ENCODE measurements around the gene NUDT13. TPM values are rescaled to one million over a fixed set of nuclear protein-coding genes. Genes with fewer than 3 reads are reported as not detected.
"Not testable (repeated sequence)": the region's sequence is repeated elsewhere in the genome, so short reads cannot be mapped to it uniquely, and the experiment has no call there.

The NUDT13 gene
- total RNA-seq, 4 donors from 2014 or later = 1.1 to 4.6 (median 3.9) TPM

DNA sequence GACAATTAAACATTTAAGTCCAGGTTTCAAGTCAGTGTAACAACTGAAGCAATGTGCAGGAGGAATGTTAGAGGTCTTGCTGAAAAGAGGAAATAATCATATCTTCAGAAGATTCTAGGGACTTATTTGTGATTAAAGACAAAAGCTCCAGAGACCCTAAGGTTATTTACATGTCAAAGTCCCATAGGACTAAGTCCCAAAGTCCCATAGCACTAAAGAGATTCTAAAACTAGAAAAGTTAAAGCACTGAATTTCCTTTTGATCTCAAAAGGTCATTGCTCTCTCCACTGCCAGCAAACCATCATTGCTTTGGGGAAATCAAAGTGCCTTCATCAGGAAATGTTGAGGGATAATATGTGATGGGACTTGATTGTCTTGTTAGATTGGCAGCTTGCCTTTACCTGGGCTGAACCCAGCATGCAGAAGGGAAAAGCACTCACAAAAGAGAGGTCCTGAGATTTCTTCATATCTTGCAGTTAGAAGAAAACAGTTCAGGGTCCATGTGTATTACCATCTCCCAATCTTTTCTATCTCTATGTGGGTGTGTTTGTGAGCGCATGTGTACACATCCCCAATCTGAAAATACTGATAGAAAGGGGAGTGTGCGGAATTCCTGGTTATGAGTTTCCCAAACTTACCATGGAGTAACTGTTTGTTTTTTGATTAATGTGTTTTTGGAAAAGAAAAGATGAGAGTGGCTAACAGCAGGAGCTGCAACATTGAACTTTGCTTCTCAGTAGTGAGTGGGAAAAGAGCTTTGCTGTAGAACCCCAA is 21.8 kb downstream of the NUDT13 start:
- no peak overlapping the region for H3K27ac ChIP-seq
- no peaks in the 10 kb centered on the region for H3K4me1 ChIP-seq
- 94 to 100% methylated on average over 2 of the region's 2 CpGs for WGBS, 2 donors (ENCODE audit: low coverage in 1 of 2)
- TF ChIP-seq POLR2A (IDR thresholded peaks at IDR 0.05) (no peak), EP300 (IDR thresholded peaks at IDR 0.05) (no peak), POLR2AphosphoS5 (IDR thresholded peaks at IDR 0.05) (no peak)
- TF ChIP-seq, protein P1, sequence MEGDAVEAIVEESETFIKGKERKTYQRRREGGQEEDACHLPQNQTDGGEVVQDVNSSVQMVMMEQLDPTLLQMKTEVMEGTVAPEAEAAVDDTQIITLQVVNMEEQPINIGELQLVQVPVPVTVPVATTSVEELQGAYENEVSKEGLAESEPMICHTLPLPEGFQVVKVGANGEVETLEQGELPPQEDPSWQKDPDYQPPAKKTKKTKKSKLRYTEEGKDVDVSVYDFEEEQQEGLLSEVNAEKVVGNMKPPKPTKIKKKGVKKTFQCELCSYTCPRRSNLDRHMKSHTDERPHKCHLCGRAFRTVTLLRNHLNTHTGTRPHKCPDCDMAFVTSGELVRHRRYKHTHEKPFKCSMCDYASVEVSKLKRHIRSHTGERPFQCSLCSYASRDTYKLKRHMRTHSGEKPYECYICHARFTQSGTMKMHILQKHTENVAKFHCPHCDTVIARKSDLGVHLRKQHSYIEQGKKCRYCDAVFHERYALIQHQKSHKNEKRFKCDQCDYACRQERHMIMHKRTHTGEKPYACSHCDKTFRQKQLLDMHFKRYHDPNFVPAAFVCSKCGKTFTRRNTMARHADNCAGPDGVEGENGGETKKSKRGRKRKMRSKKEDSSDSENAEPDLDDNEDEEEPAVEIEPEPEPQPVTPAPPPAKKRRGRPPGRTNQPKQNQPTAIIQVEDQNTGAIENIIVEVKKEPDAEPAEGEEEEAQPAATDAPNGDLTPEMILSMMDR (IDR thresholded peaks at IDR 0.05) = no peak
- no peaks in the 10 kb centered on the region for H3K27me3 ChIP-seq
- no peak for ATAC-seq
- H3K9me3 ChIP-seq = no peaks in the 10 kb centered on the region
- H3K4me3 ChIP-seq = no peak overlapping the region
- peaks cover 9 to 97% of the 10 kb centered on the region in 2 donors for H3K36me3 ChIP-seq

DNA sequence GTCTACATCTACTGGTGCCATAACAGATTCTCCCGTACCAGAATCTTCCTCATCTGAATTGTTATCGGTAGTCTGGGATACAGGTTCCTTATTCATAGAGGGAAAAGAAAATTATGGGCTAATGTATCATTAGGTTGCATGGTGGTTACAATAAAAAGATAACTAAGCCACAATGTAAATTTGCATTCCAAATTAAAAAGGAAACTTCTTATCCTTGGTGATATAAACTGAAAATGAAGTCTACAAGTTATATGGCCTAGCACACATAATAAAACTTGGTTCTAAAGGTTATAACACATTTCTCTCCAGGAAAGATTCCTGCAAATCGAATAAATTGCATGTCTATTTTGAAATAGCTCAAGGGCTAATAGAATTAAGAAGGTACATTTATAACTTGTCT is 24.5 kb downstream of the NUDT13 start:
- ATAC-seq = no peak
- H3K36me3 ChIP-seq = peaks cover 17 to 98% of the 10 kb centered on the region in 2 donors

DNA sequence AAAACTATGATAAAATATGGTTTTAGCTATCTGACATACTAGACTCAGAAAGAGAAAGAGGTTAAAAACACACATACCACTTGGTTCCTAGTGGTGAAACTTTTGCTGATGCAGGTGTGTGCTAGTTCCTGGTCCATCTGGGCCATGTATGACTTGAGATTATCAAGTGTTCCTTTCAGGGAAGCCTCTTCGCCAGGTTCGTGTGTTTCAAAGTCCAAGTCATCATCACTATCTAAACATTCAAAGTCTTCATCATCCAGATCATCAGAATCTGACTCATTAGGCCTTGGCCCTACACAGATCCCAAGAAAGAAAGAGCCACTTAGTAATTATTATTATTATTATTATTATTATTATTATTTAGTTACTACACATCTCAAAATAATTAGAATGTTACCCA is 26.4 kb downstream of the NUDT13 start:
- H3K36me3 ChIP-seq = peaks cover 14 to 100% of the 10 kb centered on the region in 2 donors
- WGBS, 2 donors (ENCODE audit: low coverage in 1 of 2) = 61 to 85% methylated on average over 2 of the region's 2 CpGs
- no peak overlapping the region for H3K27ac ChIP-seq
- no peak overlapping the region for H3K4me3 ChIP-seq
- TF ChIP-seq POLR2AphosphoS5 (IDR thresholded peaks at IDR 0.05) (no peak), POLR2A (IDR thresholded peaks at IDR 0.05) (no peak)
- H3K27me3 ChIP-seq = no peaks in the 10 kb centered on the region
- ATAC-seq = no peak
- no peaks in the 10 kb centered on the region for H3K4me1 ChIP-seq
- no peaks in the 10 kb centered on the region for H3K9me3 ChIP-seq

More for the DNA sequence above, 24.5 kb downstream of the NUDT13 start:
- no peak for TF ChIP-seq POLR2AphosphoS5 (IDR thresholded peaks at IDR 0.05)
- H3K4me3 ChIP-seq = no peak overlapping the region
- H3K27me3 ChIP-seq = no peaks in the 10 kb centered on the region
- no peaks in the 10 kb centered on the region for H3K9me3 ChIP-seq
- no peaks in the 10 kb centered on the region for H3K4me1 ChIP-seq
- 87 to 100% methylated on average over 3 of the region's 3 CpGs for WGBS, 2 donors (ENCODE audit: low coverage in 1 of 2)
- no peak overlapping the region for H3K27ac ChIP-seq

DNA sequence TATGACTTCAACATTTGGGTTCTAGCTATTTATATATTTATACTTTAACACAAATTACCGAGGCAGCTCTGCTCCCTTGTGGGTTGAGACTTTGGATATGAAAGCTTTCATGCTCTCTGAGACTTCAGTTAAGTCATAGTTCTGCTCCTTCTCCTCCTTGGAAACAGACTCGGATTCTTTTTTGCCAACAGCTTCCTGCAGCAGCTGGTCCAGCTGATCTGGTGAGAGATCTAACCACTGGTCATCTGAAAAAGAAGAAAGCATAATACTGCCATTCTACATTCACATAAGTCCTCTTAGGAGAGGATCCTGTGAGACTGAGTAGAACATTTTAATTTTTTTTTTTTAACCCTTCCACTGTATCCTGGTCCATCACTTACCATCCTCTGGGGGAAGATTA is 29.0 kb downstream of the NUDT13 start:
- no peak overlapping the region for H3K27ac ChIP-seq
- peaks cover 9 to 100% of the 10 kb centered on the region in 2 donors for H3K36me3 ChIP-seq

DNA sequence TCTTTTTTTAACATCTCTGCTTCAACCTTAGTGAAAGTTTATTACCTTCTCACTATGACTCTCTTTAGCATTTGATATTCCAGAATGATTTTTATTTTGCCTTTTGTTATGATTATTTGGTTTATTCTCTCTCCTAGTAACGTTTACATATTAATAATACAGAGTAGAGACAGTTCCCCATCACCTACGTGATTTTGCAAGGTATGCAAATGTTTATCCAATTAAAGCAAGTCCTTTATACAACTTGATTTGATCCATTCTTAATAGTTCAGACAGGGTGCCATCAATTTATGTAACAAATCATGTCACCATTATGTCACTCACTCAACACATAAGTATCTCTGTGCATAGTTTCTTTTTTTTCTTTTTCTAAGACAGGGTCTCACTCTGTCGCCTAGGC is 31.3 kb downstream of the NUDT13 start:
- 83% methylated on average over 3 of the region's 3 CpGs for WGBS, 2 donors (ENCODE audit: low coverage in 1 of 2)
- ATAC-seq = no peak
- Histone ChIP-seq H3K4me3 (no peak overlapping the region), H3K27ac (no peak overlapping the region), H3K27me3 (no peaks in the 10 kb centered on the region), H3K4me1 (no peaks in the 10 kb centered on the region), H3K9me3 (no peaks in the 10 kb centered on the region), H3K36me3 (peaks cover 8 to 100% of the 10 kb centered on the region in 2 donors)
- TF ChIP-seq POLR2A (IDR thresholded peaks at IDR 0.05) (no peak), POLR2AphosphoS5 (IDR thresholded peaks at IDR 0.05) (no peak), EP300 (IDR thresholded peaks at IDR 0.05) (no peak)
- TF ChIP-seq, protein P1 (IDR thresholded peaks at IDR 0.05) = no peak

More for the DNA sequence above, 29.0 kb downstream of the NUDT13 start:
- no peaks in the 10 kb centered on the region for H3K27me3 ChIP-seq
- TF ChIP-seq POLR2AphosphoS5 (IDR thresholded peaks at IDR 0.05) = no peak
- no peak for TF ChIP-seq EP300 (IDR thresholded peaks at IDR 0.05)
- TF ChIP-seq POLR2A (IDR thresholded peaks at IDR 0.05) = no peak
- TF ChIP-seq, protein P1 (IDR thresholded peaks at IDR 0.05) = no peak
- 44 to 74% methylated on average over 2 of the region's 2 CpGs for WGBS, 2 donors (ENCODE audit: low coverage in 1 of 2)
- H3K9me3 ChIP-seq = no peaks in the 10 kb centered on the region
- no peak overlapping the region for H3K4me3 ChIP-seq
- no peaks in the 10 kb centered on the region for H3K4me1 ChIP-seq
- ATAC-seq = no peak

DNA sequence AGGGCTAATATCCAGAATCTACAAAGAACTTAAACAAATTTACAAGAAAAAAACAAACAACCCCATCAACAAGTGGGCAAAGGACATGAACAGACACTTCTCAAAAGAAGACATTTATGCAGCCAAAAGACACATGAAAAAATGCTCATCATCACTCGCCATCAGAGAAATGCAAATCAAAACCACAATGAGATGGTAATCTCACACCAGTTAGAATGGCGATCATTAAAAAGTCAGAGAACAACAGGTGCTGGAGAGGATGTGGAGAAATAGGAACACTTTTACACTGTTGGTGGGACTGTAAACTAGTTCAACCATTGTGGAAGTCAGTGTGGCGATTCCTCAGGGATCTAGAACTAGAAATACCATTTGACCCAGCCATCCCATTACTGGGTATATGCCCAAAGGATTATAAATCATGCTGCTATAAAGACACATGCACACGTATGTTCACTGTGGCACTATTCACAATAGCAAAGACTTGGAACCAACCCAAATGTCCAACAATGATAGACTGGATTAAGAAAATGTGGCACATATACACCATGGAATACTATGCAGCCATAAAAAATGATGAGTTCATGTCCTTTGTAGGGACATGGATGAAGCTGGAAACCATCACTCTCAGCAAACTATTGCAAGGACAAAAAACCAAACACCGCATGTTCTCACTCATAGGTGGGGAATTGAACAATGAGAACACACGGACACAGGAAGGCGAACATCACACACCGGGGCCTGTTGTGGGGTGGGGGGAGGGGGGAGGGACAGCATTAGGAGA is 40.6 kb downstream of the NUDT13 start:
- H3K9me3 ChIP-seq, ATAC-seq, H3K4me1 ChIP-seq, H3K27ac ChIP-seq, H3K4me3 ChIP-seq, H3K27me3 ChIP-seq: not testable (repeated sequence)
- WGBS, 2 donors (ENCODE audit: low coverage in 1 of 2) = 100% methylated on average over 1 to 2 of the region's 8 CpGs
- peaks cover 0 to 97% of the 10 kb centered on the region in 2 donors for H3K36me3 ChIP-seq

All from gastroesophageal sphincter (tissue), 4 donors.